Natural killer cell (primary cell): ENCODE results near the gene CIP2A. TPM values are rescaled to one million over a fixed set of nuclear protein-coding genes. Genes with fewer than 3 reads are reported as not detected.
"Not testable (repeated sequence)": the region's sequence is repeated elsewhere in the genome, so short reads cannot be mapped to it uniquely, and the experiment has no call there.

ENCODE experiments used
- ATAC-seq, 3 donors: fragments of 150-1000 bp in 2 of 3; fragments of 200-7000 bp in 1 of 3; cut with Tn5 transposase; 1 replicate in 1 of 3; 2 replicates in 2 of 3; pipeline ENCODE4 v1.10.0; 2021; ENCODE audit warnings: mild to moderate bottlenecking in 2 of 3, moderate library complexity in 2 of 3
- DNase-seq, 2 donors: peaks; one replicate each; pipeline versions ENCODE4 v3.0.0 to v3.0.0-alpha.2; 2013 to 2021; ENCODE audit warnings: mixed read lengths in 1 of 2
- H3K27ac ChIP-seq: one replicate; pipeline ENCODE4 v1.5.1; 2013; ENCODE audit warnings: mild to moderate bottlenecking, low read length
- H3K27me3 ChIP-seq: one replicate; pipeline ENCODE4 v1.6.1; 2013; ENCODE audit warnings: low read length; ENCODE audit not compliant: control insufficient read depth, insufficient read depth
- H3K36me3 ChIP-seq: one replicate; pipeline ENCODE4 v1.6.1; 2013; ENCODE audit warnings: low read length; ENCODE audit not compliant: control insufficient read depth, insufficient read depth
- H3K4me1 ChIP-seq: one replicate; pipeline ENCODE4 v1.6.1; 2013; ENCODE audit warnings: low read length; ENCODE audit not compliant: control insufficient read depth, insufficient read depth
- H3K4me3 ChIP-seq: one replicate; pipeline ENCODE4 v1.5.1; 2013; ENCODE audit warnings: low read length
- H3K9me3 ChIP-seq: one replicate; pipeline ENCODE4 v1.6.1; 2013; ENCODE audit warnings: low read length; ENCODE audit not compliant: control insufficient read depth, insufficient read depth
- H3K27ac Mint-ChIP-seq, 2 donors: one replicate each; pipeline ENCODE4 v1.8.0; 2022; ENCODE audit warnings: mild to moderate bottlenecking in 2 of 2, mixed read lengths in 2 of 2, moderate library complexity in 1 of 2
- H3K27me3 Mint-ChIP-seq, 2 donors: one replicate each; pipeline ENCODE4 v1.8.0; 2022; ENCODE audit warnings: low read depth in 2 of 2, mixed read lengths in 2 of 2
- H3K36me3 Mint-ChIP-seq: one replicate; pipeline ENCODE4 v1.8.0; 2022; ENCODE audit warnings: mixed read lengths
- H3K4me1 Mint-ChIP-seq, 2 donors: one replicate each; pipeline ENCODE4 v1.8.0; 2022; ENCODE audit warnings: mixed read lengths in 2 of 2
- H3K4me3 Mint-ChIP-seq: one replicate; pipeline ENCODE4 v1.8.0; 2022; ENCODE audit warnings: mild to moderate bottlenecking, moderate library complexity, mixed read lengths
- H3K9me3 Mint-ChIP-seq, 2 donors: one replicate each; pipeline ENCODE4 v1.8.0; 2022; ENCODE audit warnings: mixed read lengths in 2 of 2
- CTCF ChIP-seq: fragments of 200-600 bp; IDR thresholded peaks from one replicate; pipeline ENCODE4 v1.8.0; 2022; ENCODE audit warnings: antibody characterized with exemption
- WGBS: methylation state at CpG from one replicate; pipeline ENCODE4 v1.1.7; 2013; ENCODE audit warnings: missing lambda C conversion rate; ENCODE audit not compliant: insufficient coverage; 5-methylcytosine and 5-hydroxymethylcytosine counted together
- intact Hi-C: fragments of 100-400 bp; cut with micrococcal nuclease; formaldehyde crosslinking; loops from one replicate; pipeline ENCODE4 v1.14.2; 2022
- total RNA-seq, 4 donors: library from RNA; stranded (reverse); fragments of 120-200 nt in 1 of 4; gene quantifications; one replicate each; pipeline versions ENCODE4 v1.2.3 to v1.2.4, GENCODE V29; 2013 to 2022

The CIP2A gene
- total RNA-seq, 3 donors from 2014 or later (not counting 1 experiment from before 2014, with no cell fraction given): 3.6 to 8.5 (median 3.6) TPM

GRCh38 chr3:108620250-108620649 lies 31.0 kb upstream of the CIP2A start:
- Histone ChIP-seq H3K4me3 (no peak overlapping the region), H3K36me3 (peaks cover 11% of the 10 kb centered on the region), H3K9me3 (no peaks in the 10 kb centered on the region), H3K27ac (no peak overlapping the region), H3K27me3 (no peaks in the 10 kb centered on the region), H3K4me1 (no peaks in the 10 kb centered on the region)
- no peak for ATAC-seq
- intact Hi-C loops: no loop called here
- Mint-ChIP-seq H3K27ac (no peak overlapping the region), H3K4me3 (no peak overlapping the region), H3K27me3 (no peaks in the 10 kb centered on the region), H3K9me3 (no peaks in the 10 kb centered on the region), H3K4me1 (no peaks in the 10 kb centered on the region), H3K36me3 (peaks cover 7% of the 10 kb centered on the region)
- DNase-seq: no peak
- WGBS: 93% methylated on average over 1 of the region's 1 CpG
- no peak for TF ChIP-seq CTCF

GRCh38 chr3:108616090-108616489 lies 26.9 kb upstream of the CIP2A start:
- ATAC-seq, H3K9me3 ChIP-seq, H3K9me3 Mint-ChIP-seq, H3K27ac Mint-ChIP-seq, H3K4me3 Mint-ChIP-seq, H3K27me3 ChIP-seq, H3K27me3 Mint-ChIP-seq, DNase-seq, H3K27ac ChIP-seq, H3K4me3 ChIP-seq, intact Hi-C loops, H3K4me1 Mint-ChIP-seq, H3K4me1 ChIP-seq: not testable (repeated sequence)
- no CpG with 5 or more reads among the region's 8 CpGs for WGBS
- peaks cover 16% of the 10 kb centered on the region for H3K36me3 Mint-ChIP-seq
- H3K36me3 ChIP-seq: peaks cover 19% of the 10 kb centered on the region

GRCh38 chr3:108610651-108611050 lies 21.4 kb upstream of the CIP2A start:
- Mint-ChIP-seq H3K27me3 (no peaks in the 10 kb centered on the region), H3K36me3 (peaks cover 11% of the 10 kb centered on the region), H3K9me3 (no peaks in the 10 kb centered on the region), H3K4me1 (peaks cover 0 to 5% of the 10 kb centered on the region in 2 donors), H3K4me3 (no peak overlapping the region), H3K27ac (no peak overlapping the region)
- no CpG with 5 or more reads among the region's 1 CpG for WGBS
- no peak overlapping the region for H3K27ac ChIP-seq
- TF ChIP-seq CTCF: no peak
- intact Hi-C loops: no loop called here
- H3K27me3 ChIP-seq: no peaks in the 10 kb centered on the region
- peaks cover 10% of the 10 kb centered on the region for H3K36me3 ChIP-seq
- peaks cover under 1% of the 10 kb centered on the region for H3K4me1 ChIP-seq
- H3K4me3 ChIP-seq: no peak overlapping the region
- ATAC-seq: no peak
- no peaks in the 10 kb centered on the region for H3K9me3 ChIP-seq
- no peak for DNase-seq

- Histone ChIP-seq H3K4me1 (peaks cover 11% of the 10 kb centered on the region), H3K27me3 (no peaks in the 10 kb centered on the region), H3K9me3 (no peaks in the 10 kb centered on the region), H3K27ac (no peak overlapping the region), H3K4me3 (no peak overlapping the region), H3K36me3 (peaks cover 10% of the 10 kb centered on the region)
- no peaks in the 10 kb centered on the region for H3K9me3 Mint-ChIP-seq
- ATAC-seq (no peak), DNase-seq (no peak)
- 97% methylated on average over 4 of the region's 4 CpGs for WGBS
- H3K27ac Mint-ChIP-seq: peak overlapping the region in 1 of 2 donors; percentile 47
- no peak overlapping the region for H3K4me3 Mint-ChIP-seq
- no peaks in the 10 kb centered on the region for H3K27me3 Mint-ChIP-seq
- intact Hi-C loops: no loop called here
- peaks cover 11 to 19% of the 10 kb centered on the region in 2 donors for H3K4me1 Mint-ChIP-seq
- H3K36me3 Mint-ChIP-seq: no peaks in the 10 kb centered on the region
- no peak for TF ChIP-seq CTCF
These were observed 19.5 kb upstream of the CIP2A start for GRCh38 chr3:108608750-108609149.
